Mesothelial cell of epicardium (in vitro differentiated cells): ENCODE measurements around the gene ATPAF1. TPM values are rescaled to one million over a fixed set of nuclear protein-coding genes. Genes with fewer than 3 reads are reported as not detected.

Experiments used
- DNase-seq, 2 experiments: peaks; one replicate each; pipeline ENCODE4 v3.0.0; 2021; ENCODE audit warnings: low spot score in 2 of 2; ENCODE audit not compliant: unreplicated experiment in 2 of 2
- H3K27ac Mint-ChIP-seq: 2 replicates; pipeline ENCODE4 v1.8.0; 2021; ENCODE audit warnings: mixed read lengths
- H3K27me3 Mint-ChIP-seq: 2 replicates; pipeline ENCODE4 v1.8.0; 2021; ENCODE audit warnings: low read depth, mixed read lengths
- H3K36me3 Mint-ChIP-seq: 2 replicates; pipeline ENCODE4 v1.8.0; 2021; ENCODE audit warnings: mixed read lengths
- H3K4me1 Mint-ChIP-seq: 2 replicates; pipeline ENCODE4 v1.8.0; 2021; ENCODE audit warnings: mixed read lengths
- H3K4me3 Mint-ChIP-seq: 2 replicates; pipeline ENCODE4 v1.8.0; 2021; ENCODE audit warnings: mild to moderate bottlenecking, moderate library complexity, mixed read lengths
- H3K9me3 Mint-ChIP-seq: 2 replicates; pipeline ENCODE4 v1.8.0; 2021; ENCODE audit warnings: mixed read lengths
- CTCF ChIP-seq: fragments of 200-600 bp; sonication (generic); IDR thresholded peaks from one replicate; pipeline ENCODE4 v1.5.0; 2021; ENCODE audit warnings: antibody characterized with exemption; ENCODE audit not compliant: unreplicated experiment
- total RNA-seq: library from RNA; stranded (reverse); gene quantifications from 3 replicates; pipeline ENCODE4 v1.2.1, GENCODE V29; 2021

The ATPAF1 gene
- total RNA-seq, result 38.4 to 40.5 TPM (median 38.5 TPM) in 3 replicates

GRCh38 chr1:46667782-46668760, at the start of gene ATPAF1:
TSS of gene ATPAF1 (minus strand) at chr1:46668364. CDS start at chr1:46668322, 42 bp downstream.
- Mint-ChIP-seq H3K9me3 (no peaks in the 10 kb centered on the region), H3K36me3 (peaks cover 10% of the 10 kb centered on the region), H3K4me1 (peaks cover 13% of the 10 kb centered on the region), H3K4me3 (peak within 1 kb of the TSS; percentile 70), H3K27me3 (no peaks in the 10 kb centered on the region), H3K27ac (peak within 1 kb of the TSS; percentile 5)
- no peak for TF ChIP-seq CTCF
- DNase-seq, result peak; percentile 45 to 58

- DNase-seq, result no peak
- Mint-ChIP-seq H3K27ac (peak overlapping the region; percentile 89), H3K4me1 (peaks cover 40% of the 10 kb centered on the region), H3K9me3 (no peaks in the 10 kb centered on the region), H3K36me3 (peaks cover 5% of the 10 kb centered on the region), H3K27me3 (peaks cover 6% of the 10 kb centered on the region), H3K4me3 (peak overlapping the region; percentile 83)
- no peak for TF ChIP-seq CTCF
Measured at GRCh38 chr1:46717654-46718053, 49.5 kb upstream of the ATPAF1 start.

- H3K27ac Mint-ChIP-seq, result peak overlapping the region; percentile 71
- H3K4me3 Mint-ChIP-seq, result no peak overlapping the region
Measured at GRCh38 chr1:46714976-46715375, 46.8 kb upstream of the ATPAF1 start.

GRCh38 chr1:46708121-46708520, 40.0 kb upstream of the ATPAF1 start:
- no peak for DNase-seq
- TF ChIP-seq CTCF, result no peak
- Mint-ChIP-seq H3K27me3 (no peaks in the 10 kb centered on the region), H3K27ac (no peak overlapping the region), H3K4me1 (peaks cover 2% of the 10 kb centered on the region), H3K9me3 (no peaks in the 10 kb centered on the region), H3K36me3 (peaks cover 45% of the 10 kb centered on the region), H3K4me3 (no peak overlapping the region)

More at GRCh38 chr1:46714976-46715375, 46.8 kb upstream of the ATPAF1 start:
- Mint-ChIP-seq H3K4me1 (peaks cover 42% of the 10 kb centered on the region), H3K27me3 (no peaks in the 10 kb centered on the region), H3K36me3 (peaks cover 17% of the 10 kb centered on the region), H3K9me3 (no peaks in the 10 kb centered on the region)
- no peak for DNase-seq
- no peak for TF ChIP-seq CTCF

GRCh38 chr1:46705408-46705807, 37.2 kb upstream of the ATPAF1 start:
- DNase-seq, result no peak
- TF ChIP-seq CTCF, result no peak
- Mint-ChIP-seq H3K9me3 (no peaks in the 10 kb centered on the region), H3K4me1 (no peaks in the 10 kb centered on the region), H3K27me3 (no peaks in the 10 kb centered on the region), H3K36me3 (peaks cover 35% of the 10 kb centered on the region), H3K27ac (no peak overlapping the region), H3K4me3 (no peak overlapping the region)
